Osteoblast (primary cell): ENCODE results near the gene HIGD1A. TPM values are rescaled to one million over a fixed set of nuclear protein-coding genes. Genes with fewer than 3 reads are reported as not detected.

Experiments
- DNase-seq: peaks from one replicate; pipeline ENCODE4 v3.0.0; 2011; ENCODE audit warnings: low spot score, mixed read lengths; ENCODE audit not compliant: insufficient read length; ENCODE audit errors: missing footprints
- H2AFZ ChIP-seq: 2 replicates; pipeline ENCODE4 v1.6.0; 2011; ENCODE audit warnings: mild to moderate bottlenecking, low read length
- H3K27ac ChIP-seq: 2 replicates; pipeline ENCODE4 v1.5.1; 2011; ENCODE audit warnings: mild to moderate bottlenecking, low read depth, low read length, moderate library complexity
- H3K27me3 ChIP-seq: 2 replicates; pipeline ENCODE4 v1.6.0; 2012; ENCODE audit warnings: mild to moderate bottlenecking, control low read depth, inconsistent platforms, low read length, moderate library complexity; ENCODE audit not compliant: insufficient read depth
- H3K36me3 ChIP-seq: 2 replicates; pipeline ENCODE4 v1.5.1; 2011; ENCODE audit warnings: mild to moderate bottlenecking, low read length, control low read depth, moderate library complexity; ENCODE audit not compliant: insufficient read depth
- H3K4me1 ChIP-seq: 2 replicates; pipeline ENCODE4 v1.5.1; 2011; ENCODE audit warnings: mild to moderate bottlenecking, low read length, control low read depth, moderate library complexity; ENCODE audit not compliant: insufficient read depth
- H3K4me2 ChIP-seq: 2 replicates; pipeline ENCODE4 v1.6.0; 2011; ENCODE audit warnings: mild to moderate bottlenecking, low read length; ENCODE audit not compliant: insufficient read depth
- H3K4me3 ChIP-seq: fragments of 200-600 bp; sonication (generic); 3 replicates; pipeline ENCODE4 v1.5.1; 2012; ENCODE audit warnings: mild to moderate bottlenecking, low read length, inconsistent platforms; ENCODE audit not compliant: insufficient read depth
- H3K79me2 ChIP-seq: 2 replicates; pipeline ENCODE4 v1.6.0; 2012; ENCODE audit warnings: mild to moderate bottlenecking, low read length, control low read depth, inconsistent platforms; ENCODE audit not compliant: insufficient read depth
- H3K9me3 ChIP-seq: 2 replicates; pipeline ENCODE4 v1.5.1; 2011; ENCODE audit warnings: low read depth, low read length, control low read depth
- H4K20me1 ChIP-seq: 2 replicates; pipeline ENCODE4 v1.6.0; 2012; ENCODE audit warnings: mild to moderate bottlenecking, low read length, control low read depth; ENCODE audit not compliant: insufficient read depth
- CTCF ChIP-seq: IDR thresholded peaks from 2 replicates; pipeline ENCODE4 v1.5.1; 2011; ENCODE audit warnings: mild to moderate bottlenecking, low read depth, low read length, moderate library complexity; ENCODE audit errors: extremely low read depth
- total RNA-seq: library from RNA; depleted of rRNA; stranded (reverse); fragments of >200 nt; gene quantifications from 2 replicates; pipeline ENCODE4 v1.2.3, GENCODE V29; 2012

HIGD1A gene
- total RNA-seq, 1 donor, result 88.3 TPM

GRCh38 chr3:42743204-42743995 lies 60.9 kb downstream of the HIGD1A start:
- H3K4me2 ChIP-seq, result no peak overlapping the region
- no peak overlapping the region for H2AFZ ChIP-seq
- H3K27ac ChIP-seq, result no peak overlapping the region
- H3K27me3 ChIP-seq, result no peaks in the 10 kb centered on the region
- DNase-seq, result no peak
- TF ChIP-seq CTCF, result no peak
- H3K4me1 ChIP-seq, result no peaks in the 10 kb centered on the region
- H4K20me1 ChIP-seq, result no peaks in the 10 kb centered on the region
- H3K9me3 ChIP-seq, result no peaks in the 10 kb centered on the region
- no peaks in the 10 kb centered on the region for H3K36me3 ChIP-seq
- H3K4me3 ChIP-seq, result no peak overlapping the region
- no peaks in the 10 kb centered on the region for H3K79me2 ChIP-seq

- Histone ChIP-seq H3K4me3 (no peak overlapping the region), H3K27ac (no peak overlapping the region), H4K20me1 (no peaks in the 10 kb centered on the region), H3K4me2 (no peak overlapping the region), H3K4me1 (no peaks in the 10 kb centered on the region), H3K36me3 (no peaks in the 10 kb centered on the region), H3K9me3 (no peaks in the 10 kb centered on the region), H3K79me2 (no peaks in the 10 kb centered on the region), H3K27me3 (no peaks in the 10 kb centered on the region), H2AFZ (no peak overlapping the region)
- DNase-seq, result no peak
- no peak for TF ChIP-seq CTCF
Measured at GRCh38 chr3:42742688-42743087, 61.6 kb downstream of the HIGD1A start.

- Histone ChIP-seq H3K4me1 (no peaks in the 10 kb centered on the region), H4K20me1 (no peaks in the 10 kb centered on the region), H3K27me3 (no peaks in the 10 kb centered on the region), H3K9me3 (no peaks in the 10 kb centered on the region), H3K36me3 (no peaks in the 10 kb centered on the region), H3K4me3 (no peak overlapping the region), H3K79me2 (no peaks in the 10 kb centered on the region), H3K4me2 (no peak overlapping the region), H3K27ac (no peak overlapping the region), H2AFZ (no peak overlapping the region)
- no peak for TF ChIP-seq CTCF
- DNase-seq, result no peak
Measured at GRCh38 chr3:42742259-42742658, 62.0 kb downstream of the HIGD1A start.

GRCh38 chr3:42741796-42742195 lies 62.5 kb downstream of the HIGD1A start:
- DNase-seq, result no peak
- Histone ChIP-seq H3K27ac (no peak overlapping the region), H3K4me2 (no peak overlapping the region), H2AFZ (no peak overlapping the region), H3K4me1 (no peaks in the 10 kb centered on the region), H3K27me3 (no peaks in the 10 kb centered on the region), H3K79me2 (no peaks in the 10 kb centered on the region), H4K20me1 (no peaks in the 10 kb centered on the region), H3K36me3 (no peaks in the 10 kb centered on the region), H3K9me3 (no peaks in the 10 kb centered on the region), H3K4me3 (no peak overlapping the region)
- no peak for TF ChIP-seq CTCF
